ENCODE results near the gene DNAH12. TPM values are rescaled to one million over a fixed set of nuclear protein-coding genes. Genes with fewer than 3 reads are reported as not detected.

DNAH12 gene
- total and polyA plus RNA-seq, 2 of the 4 experiments (the other 2 are of a cell fraction): under 0.01 to 0.02 TPM

DNA sequence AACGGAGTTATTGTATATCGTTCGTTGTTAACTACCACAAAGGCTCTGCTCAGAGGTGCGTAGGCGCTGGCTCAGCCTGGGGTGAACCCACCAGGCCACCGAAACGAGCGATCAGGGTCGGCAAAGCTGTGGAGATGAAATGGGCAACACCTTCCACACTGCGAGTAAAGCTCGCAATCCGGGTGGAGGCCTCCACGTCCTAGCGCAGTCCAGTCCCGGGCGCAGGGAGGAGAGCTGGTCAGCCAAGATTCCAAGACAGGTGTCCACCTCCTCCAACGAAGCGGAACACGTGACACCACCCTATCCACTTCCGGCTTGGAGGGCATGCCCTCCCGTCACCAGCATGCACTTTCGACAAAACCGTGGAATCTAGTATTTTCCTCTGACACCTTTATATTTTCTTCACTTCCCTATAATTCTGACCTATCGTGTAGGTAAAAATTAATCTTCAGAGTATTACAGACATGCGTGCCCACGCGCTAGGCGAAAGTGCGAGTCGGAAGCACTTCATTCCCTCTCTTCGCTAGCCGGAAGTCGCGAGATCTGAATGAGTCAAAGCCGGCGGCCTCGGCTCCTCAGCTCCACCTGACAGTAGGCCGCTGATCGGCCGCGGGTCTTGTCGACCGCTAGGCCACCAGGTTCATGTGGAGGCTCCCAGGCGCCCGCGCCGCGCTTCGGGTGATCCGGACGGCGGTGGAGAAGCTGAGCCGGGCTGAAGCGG is 11.8 kb upstream of the DNAH12 start, which contains the start of gene PDE12 (continued):
- TF ChIP-seq RAD21 (IDR thresholded peaks at IDR 0.05; ENCODE audit: low read length): 0 out of 2 replicates have a peak, but pooled peaks have one; percentile 13
- 0 out of 2 replicates have a peak, but pooled peaks have one; percentile 65 for TF ChIP-seq CHD1 (IDR thresholded peaks at IDR 0.05; ENCODE audit: low read depth, low read length)
- peak; percentile 16; the same call in 1 of the 2 replicates for TF ChIP-seq FOS (IDR thresholded peaks at IDR 0.05; ENCODE audit: low read depth, low read length)

GRCh38 chr3:57555306-57555705 is 11.2 kb upstream of the DNAH12 start:
- Histone ChIP-seq H3K56ac (ENCODE audit: extremely low read depth, insufficient read depth, low read length) (peak overlapping the region; percentile 48; the same call in 1 of the 2 replicates), H2BK5ac (ENCODE audit: low read depth, low read length, poor library complexity, severe bottlenecking) (peak overlapping the region; percentile 92), H3K9me3 (ENCODE audit: control insufficient read depth, insufficient read depth, low read length) (no peaks in the 10 kb centered on the region), H2AK5ac (ENCODE audit: low read depth, low read length) (peak overlapping the region; percentile 67), H4K5ac (ENCODE audit: low read depth, low read length) (peak overlapping the region; percentile 99), H3K4me3 (ENCODE audit: insufficient read depth, low read depth, low read length) (peak overlapping the region; percentile 79), H3K14ac (replicated peaks; ENCODE audit: low read depth, low read length) (peak overlapping the region; percentile 93), H3K27me3 (ENCODE audit: control insufficient read depth, insufficient read depth, low read length) (no peaks in the 10 kb centered on the region), H3K9me1 (ENCODE audit: insufficient read depth, low read length) (peaks cover 4% of the 10 kb centered on the region), H4K20me1 (ENCODE audit: insufficient read depth, low read length) (peaks cover 11% of the 10 kb centered on the region), H3K18ac (ENCODE audit: low read depth, low read length) (peak overlapping the region; percentile 66; the same call in 1 of the 2 replicates), H3K9ac (ENCODE audit: low read depth, low read length) (peak overlapping the region; percentile 87), H3K36me3 (ENCODE audit: control insufficient read depth, insufficient read depth, low read length) (peaks cover 2% of the 10 kb centered on the region; the same call in 1 of the 2 replicates), H3K4ac (ENCODE audit: low read depth, low read length) (peak overlapping the region; percentile 92), H3K23ac (ENCODE audit: low read depth, low read length) (peak overlapping the region; percentile 35), H2AK9ac (replicated peaks; ENCODE audit: low read depth, low read length, poor library complexity) (no peak overlapping the region), H2BK20ac (ENCODE audit: low read depth, low read length) (no peak overlapping the region), H3K4me1 (ENCODE audit: control insufficient read depth, insufficient read depth, low read length) (peaks cover 1% of the 10 kb centered on the region; the same call in 1 of the 2 replicates), H3K4me2 (ENCODE audit: low read depth, low read length) (peak overlapping the region; percentile 96), H2AFZ (replicated peaks; ENCODE audit: low read length, poor library complexity) (peak overlapping the region; percentile 100), H4K91ac (ENCODE audit: insufficient read depth, low read depth, low read length) (peak overlapping the region; percentile 87), H2BK15ac (ENCODE audit: low read depth, low read length) (peak overlapping the region; percentile 13; the same call in 1 of the 3 replicates), H3K79me1 (ENCODE audit: low read depth in 1 of 2, low read length in 2 of 2) (peaks cover 6 to 26% of the 10 kb centered on the region in 2 experiments), H3K27ac (ENCODE audit: insufficient read depth, low read length) (peak overlapping the region; percentile 73), H4K8ac (ENCODE audit: low read depth in 2 of 2, low read length in 2 of 2) (peak overlapping the region; percentile 99), H2BK120ac (ENCODE audit: low read depth, low read length) (peak overlapping the region; percentile 98; the same call in 1 of the 2 replicates)
- BruUV-seq (replicated peaks): no TSS peak
- in situ Hi-C loops (cut with MboI; ENCODE audit: low sequenced_read_pairs): loop anchor here (25.0 kb wide), 1 partner anchor 393 kb away; the partner anchor contains the start of gene IL17RD
- ChIA-PET CTCF (interaction anchor here (0.9 kb wide), 1 partner anchor 17 kb away, joined by 3 read pairs; no protein-coding TSS in a partner anchor), POLR2A (ENCODE audit: unreplicated experiment) (no interaction called here)
- intact Hi-C loops (cut with micrococcal nuclease): loop anchor here (5.0 kb wide), 1 partner anchor 383 kb away; no protein-coding TSS in a partner anchor
- ATAC-seq (ENCODE audit: low read depth) (no peak), DNase-seq (no peak)
- no CpG with 5 or more reads among the region's 8 CpGs for WGBS, 2 experiments (ENCODE audit: extremely low coverage in 2 of 2, insufficient read length in 1 of 2)
- dilution Hi-C loops (cut with HindIII; ENCODE audit: low sequenced_read_pairs, unreplicated experiment): no loop called here
- TF ChIP-seq RFX5 (IDR thresholded peaks at IDR 0.05; ENCODE audit: low read depth, low read length) (no peak), CHD1 (IDR thresholded peaks at IDR 0.05; ENCODE audit: low read depth, low read length) (no peak), FOS (IDR thresholded peaks at IDR 0.05; ENCODE audit: low read depth, low read length) (no peak), RAD21 (IDR thresholded peaks at IDR 0.05; ENCODE audit: low read length) (no peak), MAFK (IDR thresholded peaks at IDR 0.05; ENCODE audit: low read depth, low read length) (no peak), SMC3 (IDR thresholded peaks at IDR 0.05; ENCODE audit: low read depth, low read length) (no peak), RCOR1 (IDR thresholded peaks at IDR 0.05; ENCODE audit: insufficient replicate concordance, low read length) (no peak), NFE2L2 (IDR thresholded peaks at IDR 0.05; ENCODE audit: low read depth, low read length) (no peak), POLR2A (IDR thresholded peaks at IDR 0.05; ENCODE audit: low read depth, low read length) (no peak), MAZ (IDR thresholded peaks at IDR 0.05; ENCODE audit: borderline replicate concordance, low read depth, low read length) (no peak)
- TF ChIP-seq, protein P1, sequence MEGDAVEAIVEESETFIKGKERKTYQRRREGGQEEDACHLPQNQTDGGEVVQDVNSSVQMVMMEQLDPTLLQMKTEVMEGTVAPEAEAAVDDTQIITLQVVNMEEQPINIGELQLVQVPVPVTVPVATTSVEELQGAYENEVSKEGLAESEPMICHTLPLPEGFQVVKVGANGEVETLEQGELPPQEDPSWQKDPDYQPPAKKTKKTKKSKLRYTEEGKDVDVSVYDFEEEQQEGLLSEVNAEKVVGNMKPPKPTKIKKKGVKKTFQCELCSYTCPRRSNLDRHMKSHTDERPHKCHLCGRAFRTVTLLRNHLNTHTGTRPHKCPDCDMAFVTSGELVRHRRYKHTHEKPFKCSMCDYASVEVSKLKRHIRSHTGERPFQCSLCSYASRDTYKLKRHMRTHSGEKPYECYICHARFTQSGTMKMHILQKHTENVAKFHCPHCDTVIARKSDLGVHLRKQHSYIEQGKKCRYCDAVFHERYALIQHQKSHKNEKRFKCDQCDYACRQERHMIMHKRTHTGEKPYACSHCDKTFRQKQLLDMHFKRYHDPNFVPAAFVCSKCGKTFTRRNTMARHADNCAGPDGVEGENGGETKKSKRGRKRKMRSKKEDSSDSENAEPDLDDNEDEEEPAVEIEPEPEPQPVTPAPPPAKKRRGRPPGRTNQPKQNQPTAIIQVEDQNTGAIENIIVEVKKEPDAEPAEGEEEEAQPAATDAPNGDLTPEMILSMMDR (conservative IDR thresholded peaks at IDR 0.05; ENCODE audit: low read depth, low read length): no peak
- TF ChIP-seq, protein P2, sequence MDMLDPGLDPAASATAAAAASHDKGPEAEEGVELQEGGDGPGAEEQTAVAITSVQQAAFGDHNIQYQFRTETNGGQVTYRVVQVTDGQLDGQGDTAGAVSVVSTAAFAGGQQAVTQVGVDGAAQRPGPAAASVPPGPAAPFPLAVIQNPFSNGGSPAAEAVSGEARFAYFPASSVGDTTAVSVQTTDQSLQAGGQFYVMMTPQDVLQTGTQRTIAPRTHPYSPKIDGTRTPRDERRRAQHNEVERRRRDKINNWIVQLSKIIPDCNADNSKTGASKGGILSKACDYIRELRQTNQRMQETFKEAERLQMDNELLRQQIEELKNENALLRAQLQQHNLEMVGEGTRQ (IDR thresholded peaks at IDR 0.05; ENCODE audit: low read depth, low read length): no peak

Data from IMR-90 (cell line).